ENCODE data around the gene FGF18. TPM values are rescaled to one million over a fixed set of nuclear protein-coding genes. Genes with fewer than 3 reads are reported as not detected.

FGF18 gene
- total and polyA plus RNA-seq, 2 experiments from 2014 or later: 1.00 to 7.2 TPM

GRCh38 chr5:171388816-171389168, 30.7 kb upstream of the FGF18 start:
- no peak for TF ChIP-seq EZH2 (IDR thresholded peaks at IDR 0.05; ENCODE audit: borderline replicate concordance)
- TF ChIP-seq CTCF (IDR thresholded peaks at IDR 0.05; ENCODE audit: poor library complexity): no peak
- TF ChIP-seq EZH2phosphoT487 (IDR thresholded peaks at IDR 0.05; ENCODE audit: low read depth, severe bottlenecking, unreplicated experiment): no peak
- Histone ChIP-seq H3K4me1 (ENCODE audit: insufficient read depth) (peaks cover 26% of the 10 kb centered on the region), H4K20me1 (ENCODE audit: insufficient read depth, poor library complexity, severe bottlenecking) (peaks cover 57% of the 10 kb centered on the region), H3K9me3 (ENCODE audit: low read depth) (no peaks in the 10 kb centered on the region), H3K4me2 (peak overlapping the region; percentile 88), H3K27me3 (no peaks in the 10 kb centered on the region), H3K9me2 (replicated peaks; ENCODE audit: insufficient read depth) (no peaks in the 10 kb centered on the region), H3K27ac (peak overlapping the region; percentile 94), H3K4me3 (peak overlapping the region; percentile 54), H3K79me2 (peaks cover 60% of the 10 kb centered on the region), H2AFZ (no peak overlapping the region), H3K36me3 (replicated peaks; ENCODE audit: insufficient read depth, low read depth) (peaks cover 3% of the 10 kb centered on the region)
- 2% methylated on average over 14 of the region's 14 CpGs for WGBS (ENCODE audit: low lambda C conversion rate, missing lambda C conversion rate)
- DNase-seq (ENCODE audit: low spot score): no peak

- Histone ChIP-seq H3K4me1 (ENCODE audit: insufficient read depth) (peaks cover 26% of the 10 kb centered on the region), H4K20me1 (ENCODE audit: insufficient read depth, poor library complexity, severe bottlenecking) (peaks cover 80% of the 10 kb centered on the region), H3K27me3 (no peaks in the 10 kb centered on the region), H3K27ac (no peak overlapping the region), H3K9me2 (replicated peaks; ENCODE audit: insufficient read depth) (no peaks in the 10 kb centered on the region), H3K4me3 (no peak overlapping the region), H3K4me2 (peak overlapping the region; percentile 88), H2AFZ (no peak overlapping the region), H3K79me2 (peaks cover 83% of the 10 kb centered on the region), H3K9me3 (ENCODE audit: low read depth) (no peaks in the 10 kb centered on the region), H3K36me3 (replicated peaks; ENCODE audit: insufficient read depth, low read depth) (peaks cover 3% of the 10 kb centered on the region)
- DNase-seq (ENCODE audit: low spot score): no peak
- TF ChIP-seq CTCF (IDR thresholded peaks at IDR 0.05; ENCODE audit: poor library complexity): no peak
- no peak for TF ChIP-seq EZH2phosphoT487 (IDR thresholded peaks at IDR 0.05; ENCODE audit: low read depth, severe bottlenecking, unreplicated experiment)
- no peak for TF ChIP-seq EZH2 (IDR thresholded peaks at IDR 0.05; ENCODE audit: borderline replicate concordance)
- WGBS (ENCODE audit: low lambda C conversion rate, missing lambda C conversion rate): 73% methylated on average over 8 of the region's 8 CpGs
These were observed 28.4 kb upstream of the FGF18 start for GRCh38 chr5:171390883-171391677.

- Histone ChIP-seq H3K79me2 (peaks cover 93% of the 10 kb centered on the region), H3K4me2 (peak overlapping the region; percentile 88), H3K36me3 (replicated peaks; ENCODE audit: insufficient read depth, low read depth) (peaks cover 3% of the 10 kb centered on the region), H4K20me1 (ENCODE audit: insufficient read depth, poor library complexity, severe bottlenecking) (peaks cover 90% of the 10 kb centered on the region), H3K4me1 (ENCODE audit: insufficient read depth) (peaks cover 20% of the 10 kb centered on the region), H3K27me3 (no peaks in the 10 kb centered on the region), H3K27ac (no peak overlapping the region), H3K4me3 (no peak overlapping the region), H3K9me2 (replicated peaks; ENCODE audit: insufficient read depth) (no peaks in the 10 kb centered on the region), H2AFZ (no peak overlapping the region), H3K9me3 (ENCODE audit: low read depth) (no peaks in the 10 kb centered on the region)
- WGBS (ENCODE audit: low lambda C conversion rate, missing lambda C conversion rate): 93% methylated on average over 14 of the region's 14 CpGs
- TF ChIP-seq EZH2 (IDR thresholded peaks at IDR 0.05; ENCODE audit: borderline replicate concordance) (no peak), CTCF (IDR thresholded peaks at IDR 0.05; ENCODE audit: poor library complexity) (no peak), EZH2phosphoT487 (IDR thresholded peaks at IDR 0.05; ENCODE audit: low read depth, severe bottlenecking, unreplicated experiment) (no peak)
- no peak for DNase-seq (ENCODE audit: low spot score)
These were observed 27.4 kb upstream of the FGF18 start for GRCh38 chr5:171391996-171392577.

Data from hepatocyte (in vitro differentiated cells).